ENCODE measurements around the gene PRKAR1B.
"Not testable (repeated sequence)": the region's sequence is repeated elsewhere in the genome, so short reads cannot be mapped to it uniquely, and the experiment has no call there.

PRKAR1B gene

GRCh38 chr7:556837-557557 is 170.1 kb downstream of the PRKAR1B start:
- DNase-seq (ENCODE audit: low read depth): no peak
- H3K4me3 ChIP-seq (ENCODE audit: low read depth, low read length): no peak overlapping the region
- TF ChIP-seq, protein P1, sequence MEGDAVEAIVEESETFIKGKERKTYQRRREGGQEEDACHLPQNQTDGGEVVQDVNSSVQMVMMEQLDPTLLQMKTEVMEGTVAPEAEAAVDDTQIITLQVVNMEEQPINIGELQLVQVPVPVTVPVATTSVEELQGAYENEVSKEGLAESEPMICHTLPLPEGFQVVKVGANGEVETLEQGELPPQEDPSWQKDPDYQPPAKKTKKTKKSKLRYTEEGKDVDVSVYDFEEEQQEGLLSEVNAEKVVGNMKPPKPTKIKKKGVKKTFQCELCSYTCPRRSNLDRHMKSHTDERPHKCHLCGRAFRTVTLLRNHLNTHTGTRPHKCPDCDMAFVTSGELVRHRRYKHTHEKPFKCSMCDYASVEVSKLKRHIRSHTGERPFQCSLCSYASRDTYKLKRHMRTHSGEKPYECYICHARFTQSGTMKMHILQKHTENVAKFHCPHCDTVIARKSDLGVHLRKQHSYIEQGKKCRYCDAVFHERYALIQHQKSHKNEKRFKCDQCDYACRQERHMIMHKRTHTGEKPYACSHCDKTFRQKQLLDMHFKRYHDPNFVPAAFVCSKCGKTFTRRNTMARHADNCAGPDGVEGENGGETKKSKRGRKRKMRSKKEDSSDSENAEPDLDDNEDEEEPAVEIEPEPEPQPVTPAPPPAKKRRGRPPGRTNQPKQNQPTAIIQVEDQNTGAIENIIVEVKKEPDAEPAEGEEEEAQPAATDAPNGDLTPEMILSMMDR (conservative IDR thresholded peaks at IDR 0.05; ENCODE audit: low read depth, low read length): no peak

DNA sequence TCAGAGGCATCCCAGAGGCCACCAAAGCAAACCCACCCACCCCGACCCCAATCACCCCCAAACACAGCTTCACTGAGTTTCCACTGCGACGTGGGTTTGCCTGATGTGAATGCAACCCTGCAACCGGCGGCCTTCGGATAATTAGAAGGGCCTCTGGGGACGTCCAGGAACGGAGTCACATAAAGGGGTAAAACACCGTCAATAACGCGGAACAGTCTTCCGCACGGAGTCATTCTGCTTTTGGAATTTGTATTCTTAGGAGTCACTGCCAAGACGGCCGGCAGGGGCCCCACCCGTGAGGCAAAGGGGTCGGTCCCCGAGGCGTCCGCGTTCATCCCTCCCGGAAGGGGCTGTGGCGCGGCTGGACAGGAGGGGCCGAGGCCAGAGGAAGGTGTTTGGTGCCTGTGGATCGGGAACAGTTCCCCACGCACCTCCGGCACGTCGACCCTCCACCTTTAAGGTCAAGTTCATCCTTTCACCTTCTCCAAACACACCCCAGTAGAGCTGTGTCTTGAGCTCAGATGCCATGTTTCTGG is 170.7 kb downstream of the PRKAR1B start:
- DNase-seq (ENCODE audit: low read depth): no peak

DNA sequence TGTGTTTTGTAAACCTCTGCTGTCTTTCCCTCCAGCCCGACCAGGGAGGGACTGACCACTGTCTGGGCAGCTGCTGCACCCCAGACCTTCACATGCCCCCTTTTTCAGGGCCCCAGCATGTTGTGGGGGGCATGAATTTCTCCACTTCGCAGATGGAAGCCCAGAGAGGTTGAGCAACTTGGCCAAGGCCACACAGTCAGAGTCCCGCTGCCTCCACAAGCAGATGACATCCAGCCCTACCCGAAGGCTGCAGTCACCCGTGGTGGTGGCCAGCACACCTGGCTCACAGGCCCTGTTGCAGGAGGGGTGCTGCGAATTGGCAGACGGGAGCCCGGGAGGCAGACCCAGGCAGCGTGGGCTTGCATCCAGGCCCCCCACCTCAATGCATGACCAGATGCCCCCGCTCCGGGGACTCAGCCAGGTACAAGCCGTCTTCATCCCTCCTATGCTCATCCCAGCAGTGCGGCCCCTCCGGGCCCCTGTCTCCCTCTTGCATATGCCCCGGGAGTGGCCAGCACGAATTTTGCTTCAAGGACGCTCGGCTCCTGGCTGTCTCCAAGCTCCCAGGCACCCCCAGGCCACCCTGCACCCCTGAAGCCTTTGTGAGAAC is 171.4 kb downstream of the PRKAR1B start:
- TF ChIP-seq, protein P1 (conservative IDR thresholded peaks at IDR 0.05; ENCODE audit: low read depth, low read length): no peak
- H3K4me3 ChIP-seq (ENCODE audit: low read depth, low read length): no peak overlapping the region
- no peak for DNase-seq (ENCODE audit: low read depth)

More for the DNA sequence above, 170.7 kb downstream of the PRKAR1B start:
- TF ChIP-seq, protein P1 (conservative IDR thresholded peaks at IDR 0.05; ENCODE audit: low read depth, low read length): no peak
- H3K4me3 ChIP-seq (ENCODE audit: low read depth, low read length): no peak overlapping the region

- DNase-seq (ENCODE audit: low read depth): no peak
- H3K4me3 ChIP-seq (ENCODE audit: low read depth, low read length): no peak overlapping the region
- TF ChIP-seq, protein P1 (conservative IDR thresholded peaks at IDR 0.05; ENCODE audit: low read depth, low read length): no peak
Observed at GRCh38 chr7:553636-554111, 173.4 kb downstream of the PRKAR1B start.

DNA sequence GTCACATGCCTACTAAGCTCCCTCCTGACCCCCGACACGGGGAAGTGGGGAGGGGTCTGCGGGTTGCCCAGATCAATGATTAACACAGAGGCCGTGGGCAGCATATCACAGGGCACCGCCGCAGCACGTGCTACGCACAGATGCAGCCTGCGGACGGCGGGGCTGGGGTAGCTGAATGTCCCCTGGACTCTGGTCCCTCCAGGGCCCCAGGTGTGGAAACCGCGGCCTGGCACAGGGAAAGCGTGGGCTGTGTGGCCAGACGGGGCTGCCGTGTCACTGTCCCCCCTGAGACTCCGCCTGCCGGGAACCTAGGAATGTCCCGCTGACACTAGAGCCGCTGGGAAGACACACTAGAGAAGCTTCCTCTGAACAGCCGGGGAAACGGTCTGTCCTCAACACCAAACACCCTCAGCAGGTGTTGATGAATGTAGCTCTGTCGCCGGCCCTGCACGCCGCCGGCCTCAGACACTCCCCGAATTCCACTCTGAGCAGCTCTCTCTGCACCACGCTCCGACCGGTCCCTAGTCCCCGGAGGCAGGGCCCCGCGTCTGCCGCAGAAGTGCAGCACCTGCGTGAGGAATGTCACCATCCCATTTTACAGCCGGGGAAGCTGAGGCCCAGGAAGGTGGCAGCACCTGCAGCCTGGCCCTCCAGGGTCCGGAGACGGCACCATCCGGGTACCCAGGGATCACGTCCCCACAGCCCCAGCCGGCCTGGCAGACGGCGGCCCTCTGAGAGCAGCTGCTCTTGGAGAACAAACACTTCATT is 174.0 kb downstream of the PRKAR1B start:
- H3K4me3 ChIP-seq (ENCODE audit: low read depth, low read length): no peak overlapping the region
- TF ChIP-seq, protein P1 (conservative IDR thresholded peaks at IDR 0.05; ENCODE audit: low read depth, low read length): no peak
- no peak for DNase-seq (ENCODE audit: low read depth)

- not testable (repeated sequence) for H3K4me3 ChIP-seq (ENCODE audit: low read depth, low read length); DNase-seq (ENCODE audit: low read depth)
Observed at GRCh38 chr7:552151-552867, 174.8 kb downstream of the PRKAR1B start.

- not testable (repeated sequence) for DNase-seq (ENCODE audit: low read depth); H3K4me3 ChIP-seq (ENCODE audit: low read depth, low read length)
Observed at GRCh38 chr7:551615-551970, 175.5 kb downstream of the PRKAR1B start.
